ENCODE data around the gene ADAMTSL5. TPM values are rescaled to one million over a fixed set of nuclear protein-coding genes. Genes with fewer than 3 reads are reported as not detected.
A peak's percentile ranks its signal among the peaks of the same experiment; 100 is the strongest.

Gene ADAMTSL5
- total RNA-seq, 1 donor = 1.1 TPM

GRCh38 chr19:1523412-1524286, 10.8 kb upstream of the ADAMTSL5 start, which contains the start of gene PLK5:
Gene PLK5, plus strand, starts transcription at chr19:1524077. Its CDS starts 2,920 bp downstream, at chr19:1526997.
- no peaks in the 10 kb centered on the region for H3K36me3 ChIP-seq (ENCODE audit: insufficient read depth, low read length)
- H3K27me3 ChIP-seq (ENCODE audit: insufficient read depth, low read length) = peaks cover 31% of the 10 kb centered on the region
- H3K4me3 ChIP-seq (ENCODE audit: insufficient read depth, low read length) = no peak within 1 kb of the TSS
- no peaks in the 10 kb centered on the region for H3K9me3 ChIP-seq (ENCODE audit: low read depth, low read length)
- TF ChIP-seq CTCF (IDR thresholded peaks at IDR 0.05; ENCODE audit: extremely low read depth, low read depth, low read length) = no peak
- no peak within 1 kb of the TSS for H3K27ac ChIP-seq (ENCODE audit: low read depth, low read length)
- H4K20me1 ChIP-seq (ENCODE audit: insufficient read depth, low read length) = no peaks in the 10 kb centered on the region
- no peaks in the 10 kb centered on the region for H3K79me2 ChIP-seq (ENCODE audit: insufficient read depth, low read length)
- peak; percentile 82 for DNase-seq (ENCODE audit: insufficient read length, low spot score, missing footprints)
- no peak within 1 kb of the TSS for H2AFZ ChIP-seq (ENCODE audit: low read length)
- H3K4me2 ChIP-seq (ENCODE audit: insufficient read depth, low read length) = no peak within 1 kb of the TSS
- H3K4me1 ChIP-seq (ENCODE audit: insufficient read depth, low read length) = no peaks in the 10 kb centered on the region

GRCh38 chr19:1522838-1523237, 10.0 kb upstream of the ADAMTSL5 start:
- Histone ChIP-seq H3K79me2 (ENCODE audit: insufficient read depth, low read length) (no peaks in the 10 kb centered on the region), H3K36me3 (ENCODE audit: insufficient read depth, low read length) (no peaks in the 10 kb centered on the region), H3K4me3 (ENCODE audit: insufficient read depth, low read length) (no peak overlapping the region), H3K4me1 (ENCODE audit: insufficient read depth, low read length) (no peaks in the 10 kb centered on the region), H3K27ac (ENCODE audit: low read depth, low read length) (no peak overlapping the region), H3K4me2 (ENCODE audit: insufficient read depth, low read length) (no peak overlapping the region), H3K27me3 (ENCODE audit: insufficient read depth, low read length) (peaks cover 31% of the 10 kb centered on the region), H3K9me3 (ENCODE audit: low read depth, low read length) (no peaks in the 10 kb centered on the region), H4K20me1 (ENCODE audit: insufficient read depth, low read length) (no peaks in the 10 kb centered on the region), H2AFZ (ENCODE audit: low read length) (no peak overlapping the region)
- TF ChIP-seq CTCF (IDR thresholded peaks at IDR 0.05; ENCODE audit: extremely low read depth, low read depth, low read length) = no peak
- DNase-seq (ENCODE audit: insufficient read length, low spot score, missing footprints) = peak; percentile 64

GRCh38 chr19:1522061-1522460, 9.2 kb upstream of the ADAMTSL5 start:
- Histone ChIP-seq H3K36me3 (ENCODE audit: insufficient read depth, low read length) (no peaks in the 10 kb centered on the region), H3K27ac (ENCODE audit: low read depth, low read length) (no peak overlapping the region), H2AFZ (ENCODE audit: low read length) (no peak overlapping the region), H3K9me3 (ENCODE audit: low read depth, low read length) (no peaks in the 10 kb centered on the region), H3K79me2 (ENCODE audit: insufficient read depth, low read length) (no peaks in the 10 kb centered on the region), H3K4me2 (ENCODE audit: insufficient read depth, low read length) (no peak overlapping the region), H3K4me1 (ENCODE audit: insufficient read depth, low read length) (no peaks in the 10 kb centered on the region), H4K20me1 (ENCODE audit: insufficient read depth, low read length) (no peaks in the 10 kb centered on the region), H3K27me3 (ENCODE audit: insufficient read depth, low read length) (peaks cover 31% of the 10 kb centered on the region), H3K4me3 (ENCODE audit: insufficient read depth, low read length) (no peak overlapping the region)
- TF ChIP-seq CTCF (IDR thresholded peaks at IDR 0.05; ENCODE audit: extremely low read depth, low read depth, low read length) = no peak
- peak; percentile 87 for DNase-seq (ENCODE audit: insufficient read length, low spot score, missing footprints)

GRCh38 chr19:1521636-1522035, 8.8 kb upstream of the ADAMTSL5 start:
- DNase-seq (ENCODE audit: insufficient read length, low spot score, missing footprints) = peak; percentile 72
- Histone ChIP-seq H3K36me3 (ENCODE audit: insufficient read depth, low read length) (no peaks in the 10 kb centered on the region), H4K20me1 (ENCODE audit: insufficient read depth, low read length) (no peaks in the 10 kb centered on the region), H3K4me1 (ENCODE audit: insufficient read depth, low read length) (no peaks in the 10 kb centered on the region), H2AFZ (ENCODE audit: low read length) (no peak overlapping the region), H3K9me3 (ENCODE audit: low read depth, low read length) (no peaks in the 10 kb centered on the region), H3K4me3 (ENCODE audit: insufficient read depth, low read length) (no peak overlapping the region), H3K4me2 (ENCODE audit: insufficient read depth, low read length) (no peak overlapping the region), H3K27ac (ENCODE audit: low read depth, low read length) (no peak overlapping the region), H3K79me2 (ENCODE audit: insufficient read depth, low read length) (no peaks in the 10 kb centered on the region), H3K27me3 (ENCODE audit: insufficient read depth, low read length) (peaks cover 31% of the 10 kb centered on the region)
- TF ChIP-seq CTCF (IDR thresholded peaks at IDR 0.05; ENCODE audit: extremely low read depth, low read depth, low read length) = no peak
